H1 (cell line): Measurements from ENCODE around the gene TTC36. TPM values are rescaled to one million over a fixed set of nuclear protein-coding genes. Genes with fewer than 3 reads are reported as not detected.

Source experiments
- ATF3 ChIP-seq: IDR thresholded peaks from 2 replicates; pipeline ENCODE4 v1.6.1; 2011; ENCODE audit warnings: low read depth, mild to moderate bottlenecking, low read length; ENCODE audit not compliant: insufficient read depth
- polyA plus RNA-seq, 7 experiments: library from polyadenylated mRNA; depleted of rRNA in 3 of 7; stranded (reverse) in 5 of 7; unstranded in 2 of 7; fragments of >200 nt in 5 of 7; fragments of 200-250 nt in 2 of 7; gene quantifications; 1 replicate in 5 of 7; 2 replicates in 1 of 7; 4 replicates in 1 of 7; pipeline versions ENCODE4 v1.2.1 to v1.2.3, GENCODE V29; 2011 to 2013; ENCODE audit warnings: missing spikeins in 2 of 7, mixed read lengths in 2 of 7
- total RNA-seq: library from RNA; stranded (reverse); fragmentation: NEBNext Ultra II Directional; extraction: Animal tissue kit (Norgen Biotek cat#: 25700); gene quantifications from 2 replicates; pipeline ENCODE4 v1.2.1, GENCODE V29; 2021

The TTC36 gene
- total and polyA plus RNA-seq, 2 of the 8 experiments (the other 6 are each of a cell fraction or from before 2014, with no cell fraction given), result not detected

GRCh38 chr11:118572981-118573550 lies 45.8 kb downstream of the TTC36 start (continued):
- no peak for TF ChIP-seq ATF3
